CD8-positive, alpha-beta memory T cell (primary cell): ENCODE data around the gene FAM8A1. TPM values are rescaled to one million over a fixed set of nuclear protein-coding genes. Genes with fewer than 3 reads are reported as not detected.

Source experiments
- polyA plus RNA-seq: library from polyadenylated mRNA; unstranded; fragments of 300-500 nt; fragmentation: Illumina TruSeq; gene quantifications from one replicate; pipeline ENCODE4 v1.2.3, GENCODE V29; 2021
- total RNA-seq, 2 experiments: library from RNA; stranded (reverse); gene quantifications; one replicate each; pipeline ENCODE4 v1.2.3, GENCODE V29; 2021

FAM8A1 gene
- total and polyA plus RNA-seq, 3 experiments from 2014 or later = 4.7 to 8.3 (median 5.1) TPM

Other genes with a start within 250 kb of the FAM8A1 start
- gene CAP2, start 206.7 kb upstream of the FAM8A1 start, total RNA-seq = not detected
- 1.0 TPM for gene CAP2, start 206.7 kb upstream of the FAM8A1 start, polyA plus RNA-seq
- gene NUP153, start 106.6 kb downstream of the FAM8A1 start, total RNA-seq = 100 to 1,000 TPM in 1 of 2 experiments, 10 to 100 TPM in 1; 97.4 to 104 TPM
- 4.3 TPM for gene NUP153, start 106.6 kb downstream of the FAM8A1 start, polyA plus RNA-seq